ENCODE results near the gene RETN. TPM values are rescaled to one million over a fixed set of nuclear protein-coding genes. Genes with fewer than 3 reads are reported as not detected.

Gene RETN
- total and polyA plus RNA-seq, 2 of the 8 experiments (the other 6 are each of a cell fraction or from before 2014, with no cell fraction given): not detected

- Histone ChIP-seq H2BK20ac (ENCODE audit: low read length) (no peak overlapping the region), H3K9me3 (ENCODE audit: insufficient read depth in 2 of 2, low read depth in 1 of 2, low read length in 1 of 2) (no peaks in the 10 kb centered on the region; a peak in 1 of 4 replicates), H3K9ac (replicated peaks in 1 of 4; ENCODE audit: extremely low read depth in 1 of 4, low read depth in 3 of 4, low read length in 3 of 4) (no peak overlapping the region), H2AFZ (ENCODE audit: low read length) (no peak overlapping the region), H3K36me3 (ENCODE audit: control insufficient read depth in 2 of 4, insufficient read depth in 4 of 4, low read length in 3 of 4) (peaks cover 0 to 6% (median 0%) of the 10 kb centered on the region in 4 experiments; a peak in 2 of 8 replicates), H2BK15ac (ENCODE audit: low read length) (no peak overlapping the region), H2BK5ac (ENCODE audit: low read depth, low read length) (no peak overlapping the region), H4K5ac (ENCODE audit: insufficient read length, low read depth, low read length) (no peak overlapping the region), H3K4ac (replicated peaks; ENCODE audit: insufficient read length, low read depth, low read length) (no peak overlapping the region), H3K79me1 (ENCODE audit: low read depth, low read length) (no peaks in the 10 kb centered on the region; the same call in 1 of the 2 replicates), H3K79me2 (ENCODE audit: control insufficient read depth in 1 of 2, insufficient read depth in 2 of 2, low read length in 2 of 2) (peaks cover 0 to 3% of the 10 kb centered on the region in 2 experiments; a peak in 1 of 4 replicates), H3K4me3 (ENCODE audit: extremely low read depth in 1 of 4, insufficient read depth in 2 of 4, low read depth in 3 of 4, low read length in 4 of 4) (no peak overlapping the region), H3K14ac (ENCODE audit: insufficient read length) (no peak overlapping the region), H2AK5ac (ENCODE audit: low read depth, low read length) (no peak overlapping the region), H3K4me2 (ENCODE audit: insufficient read depth in 1 of 2, low read depth in 2 of 2, low read length in 2 of 2) (no peak overlapping the region), H2BK120ac (replicated peaks; ENCODE audit: low read depth, low read length) (no peak overlapping the region), H3K56ac (replicated peaks; ENCODE audit: insufficient read length, low read depth, low read length) (no peak overlapping the region), H3K4me1 (replicated peaks in 1 of 4; ENCODE audit: control insufficient read depth in 3 of 4, insufficient read depth in 4 of 4, low read length in 3 of 4) (peaks cover 0 to 10% (median under 1%) of the 10 kb centered on the region in 4 experiments; a peak in 3 of 7 replicates), H3K18ac (ENCODE audit: extremely low read depth, low read length) (no peak overlapping the region), H3K23me2 (ENCODE audit: low read depth, low read length) (peaks cover 5% of the 10 kb centered on the region; the same call in 1 of the 2 replicates), H4K20me1 (replicated peaks in 1 of 2; ENCODE audit: control insufficient read depth in 1 of 2, insufficient read depth in 2 of 2, low read length in 2 of 2) (peaks cover under 1 to 15% of the 10 kb centered on the region in 2 experiments), H3K27me3 (replicated peaks in 1 of 4; ENCODE audit: control insufficient read depth in 3 of 4, extremely low read depth in 1 of 4, insufficient read depth in 3 of 4, low read length in 3 of 4) (peaks cover 3 to 19% (median 16%) of the 10 kb centered on the region in 4 experiments), H4K91ac (replicated peaks; ENCODE audit: insufficient read length, low read length) (no peak overlapping the region), H3K23ac (ENCODE audit: insufficient read length) (no peak overlapping the region), H2BK12ac (ENCODE audit: low read depth, low read length) (no peak overlapping the region), H4K8ac (ENCODE audit: extremely low read depth, insufficient read depth, low read length) (no peak overlapping the region), H3K27ac (ENCODE audit: low read depth, low read length) (no peak overlapping the region)
- 97% methylated on average over 12 of the region's 12 CpGs; no CpG with 5 or more reads in 1 of the 2 experiments for WGBS, 2 experiments (ENCODE audit: extremely low coverage in 1 of 2, insufficient coverage in 1 of 2, insufficient read length in 1 of 2, insufficient replicate concordance in 2 of 2, low coverage in 1 of 2, low lambda C conversion rate in 2 of 2, missing lambda C conversion rate in 1 of 2)
- ChIA-PET POLR2A (ENCODE audit: partially characterized antibody) (interaction anchor here (0.5 to 2.0 kb wide), 5 partner anchors 10 to 234 kb away, joined by 3 to 8 read pairs (median 4); partner anchors contain the start of genes PET100, TRAPPC5 and XAB2), CTCF (ENCODE audit: partially characterized antibody) (interaction anchor here (1.4 to 1.8 kb wide), 2 partner anchors 10 to 70 kb away, joined by 4 to 8 read pairs; partner anchors contain the start of genes PET100 and XAB2)
- DNase-seq (ENCODE audit: low read depth in 1 of 2, low spot score in 2 of 2): no peak
- FAIRE-seq: no peak
- no peak for TF ChIP-seq JUND (IDR thresholded peaks at IDR 0.05; ENCODE audit: low read length)
- no peak for TF ChIP-seq POLR2AphosphoS5 (IDR thresholded peaks at IDR 0.05; ENCODE audit: low read depth, low read length)
- no peak for TF ChIP-seq CTCF (IDR thresholded peaks at IDR 0.05; ENCODE audit: control extremely low read depth in 1 of 3, insufficient read depth in 1 of 3, low read depth in 1 of 3, low read length in 3 of 3)
- TF ChIP-seq SIX5 (IDR thresholded peaks at IDR 0.05; ENCODE audit: low read depth, low read length): no peak
- TF ChIP-seq USF2 (IDR thresholded peaks at IDR 0.05; ENCODE audit: low read length): no peak
- no peak for TF ChIP-seq TBP (IDR thresholded peaks at IDR 0.05; ENCODE audit: low read depth, low read length)
- no peak for TF ChIP-seq SAP30 (IDR thresholded peaks at IDR 0.05; ENCODE audit: insufficient read depth, insufficient replicate concordance, low read length)
- TF ChIP-seq HDAC2 (IDR thresholded peaks at IDR 0.05; ENCODE audit: borderline replicate concordance in 1 of 2, low read depth in 2 of 2, low read length in 2 of 2): no peak
Measured at GRCh38 chr19:7638802-7639465, 29.9 kb upstream of the RETN start.

Measured in H1 (cell line).